NCI-H146 (cell line): ENCODE measurements around the gene BCL3.
A peak's percentile ranks its signal among the peaks of the same experiment; 100 is the strongest.
"Not testable (repeated sequence)": the region's sequence is repeated elsewhere in the genome, so short reads cannot be mapped to it uniquely, and the experiment has no call there.

Source experiments
- DNase-seq: peaks from one replicate; lab custom pipeline; 2025; lab: John Stamatoyannopoulos, UW

BCL3 gene

GRCh38 chr19:44721369-44721768 is 27.1 kb upstream of the BCL3 start:
- not testable (repeated sequence) for DNase-seq

GRCh38 chr19:44722131-44723121 is 26.1 kb upstream of the BCL3 start:
- no peak for DNase-seq

GRCh38 chr19:44723299-44723951 is 25.1 kb upstream of the BCL3 start:
- DNase-seq, result no peak

- peak; percentile 74 for DNase-seq
Observed at GRCh38 chr19:44723952-44724319, 24.6 kb upstream of the BCL3 start.

- DNase-seq, result no peak
Observed at GRCh38 chr19:44725251-44725650, 23.3 kb upstream of the BCL3 start.

GRCh38 chr19:44725684-44726083 is 22.8 kb upstream of the BCL3 start:
- DNase-seq, result no peak

GRCh38 chr19:44726465-44726864 is 22.0 kb upstream of the BCL3 start:
- DNase-seq, result no peak

GRCh38 chr19:44728178-44728577 is 20.3 kb upstream of the BCL3 start:
- DNase-seq, result no peak

GRCh38 chr19:44729516-44730033 is 18.9 kb upstream of the BCL3 start:
- DNase-seq, result no peak

- DNase-seq, result no peak
Observed at GRCh38 chr19:44731081-44731480, 17.4 kb upstream of the BCL3 start.

- DNase-seq, result no peak
Observed at GRCh38 chr19:44731622-44732021, 16.9 kb upstream of the BCL3 start.

- DNase-seq, result no peak
Observed at GRCh38 chr19:44732235-44733014, 16.1 kb upstream of the BCL3 start.

GRCh38 chr19:44734357-44734756 is 14.2 kb upstream of the BCL3 start:
- no peak for DNase-seq

- no peak for DNase-seq
Observed at GRCh38 chr19:44735011-44735410, 13.5 kb upstream of the BCL3 start.

- DNase-seq, result no peak
Observed at GRCh38 chr19:44737238-44738071, 11.1 kb upstream of the BCL3 start.

GRCh38 chr19:44738136-44738535 is 10.4 kb upstream of the BCL3 start:
- no peak for DNase-seq

- no peak for DNase-seq
Observed at GRCh38 chr19:44738603-44739558, 9.6 kb upstream of the BCL3 start.

GRCh38 chr19:44740351-44740824 is 8.1 kb upstream of the BCL3 start:
- no peak for DNase-seq

GRCh38 chr19:44741258-44741731 is 7.2 kb upstream of the BCL3 start:
- DNase-seq, result no peak

- no peak for DNase-seq
Observed at GRCh38 chr19:44741841-44742329, 6.6 kb upstream of the BCL3 start.
